Midbrain (tissue), 1 donor: ENCODE measurements around the gene TEPSIN.

Source experiments
- DNase-seq: peaks from one replicate; lab custom pipeline; 2025; lab: John Stamatoyannopoulos, UW

TEPSIN gene

GRCh38 chr17:81250286-81251093 lies 11.6 kb upstream of the TEPSIN start:
- no peak for DNase-seq

GRCh38 chr17:81249223-81250040 lies 10.6 kb upstream of the TEPSIN start:
- DNase-seq: no peak

GRCh38 chr17:81248649-81249048 lies 9.8 kb upstream of the TEPSIN start:
- no peak for DNase-seq

GRCh38 chr17:81247339-81247990 lies 8.6 kb upstream of the TEPSIN start:
- DNase-seq: no peak

- no peak for DNase-seq
Observed at GRCh38 chr17:81246679-81247338, 8.0 kb upstream of the TEPSIN start.

- no peak for DNase-seq
Observed at GRCh38 chr17:81246343-81246670, 7.5 kb upstream of the TEPSIN start.

GRCh38 chr17:81245665-81246342 lies 6.9 kb upstream of the TEPSIN start:
- DNase-seq: no peak

- DNase-seq: no peak
Observed at GRCh38 chr17:81245024-81245664, 6.3 kb upstream of the TEPSIN start.

- no peak for DNase-seq
Observed at GRCh38 chr17:81244358-81245023, 5.6 kb upstream of the TEPSIN start.

GRCh38 chr17:81243333-81243664 lies 4.4 kb upstream of the TEPSIN start:
- no peak for DNase-seq

GRCh38 chr17:81242421-81243332 lies 3.8 kb upstream of the TEPSIN start:
- no peak for DNase-seq

GRCh38 chr17:81241648-81242420 lies 3.0 kb upstream of the TEPSIN start:
- DNase-seq: peak; percentile 19

GRCh38 chr17:81241203-81241602 lies 2.3 kb upstream of the TEPSIN start:
- no peak for DNase-seq

GRCh38 chr17:81240761-81241160 lies 1.9 kb upstream of the TEPSIN start:
- DNase-seq: no peak

GRCh38 chr17:81239714-81240555 lies 1.1 kb upstream of the TEPSIN start:
- no peak for DNase-seq

- DNase-seq: no peak
Observed at GRCh38 chr17:81238490-81238814, 403 bp downstream of the TEPSIN start.

GRCh38 chr17:81237591-81238489 lies 1.0 kb downstream of the TEPSIN start:
- DNase-seq: no peak
